ENCODE data around the gene KIF4A. TPM values are rescaled to one million over a fixed set of nuclear protein-coding genes. Genes with fewer than 3 reads are reported as not detected.

KIF4A gene
- total and polyA plus RNA-seq, 2 of the 4 experiments (the other 2 are of a cell fraction), result 10.0 to 19.0 TPM

DNA sequence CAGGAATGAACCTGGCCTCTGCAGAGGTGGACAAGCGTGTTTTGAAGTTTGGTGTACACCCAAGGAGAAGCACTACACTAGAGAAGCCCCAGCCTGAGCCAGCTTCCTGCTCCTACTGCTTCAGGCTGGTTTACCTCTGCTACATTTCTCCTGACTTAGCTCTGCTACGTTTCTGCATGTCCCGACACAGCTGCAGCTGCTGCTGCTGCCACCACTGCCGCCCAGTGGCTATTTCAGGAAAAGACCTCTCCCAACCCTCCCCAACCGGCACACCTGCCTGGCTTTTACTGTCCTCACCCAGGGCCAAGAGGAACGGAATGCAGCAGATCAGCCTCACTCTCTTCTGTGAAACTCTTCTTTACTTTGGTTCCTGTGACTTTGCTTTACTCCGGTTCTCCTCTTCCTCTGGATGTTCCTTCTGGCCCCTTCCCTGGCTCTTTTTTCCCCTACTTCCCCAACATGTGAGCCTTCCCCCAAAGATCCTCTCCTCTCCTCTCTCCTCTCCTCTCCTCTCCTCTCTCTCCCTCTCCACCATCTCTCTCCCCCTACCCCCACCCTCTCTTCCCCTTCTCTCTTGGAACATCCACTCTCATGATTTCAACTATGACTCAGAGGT lies 26.8 kb upstream of the KIF4A start:
- ATAC-seq (ENCODE audit: low read depth) (peak; percentile 64), DNase-seq (peak; percentile 28)
- intact Hi-C loops (cut with micrococcal nuclease) (loop anchor here (2.0 kb wide), 1 partner anchor 130 kb away; the partner anchor contains the start of gene IGBP1), in situ Hi-C loops (cut with MboI; ENCODE audit: low sequenced_read_pairs) (no loop called here), dilution Hi-C loops (cut with HindIII; ENCODE audit: low sequenced_read_pairs, unreplicated experiment) (no loop called here)
- Histone ChIP-seq H3K4me2 (ENCODE audit: low read depth, low read length) (no peak overlapping the region), H3K27ac (ENCODE audit: insufficient read depth, low read length) (no peak overlapping the region), H4K20me1 (ENCODE audit: insufficient read depth, low read length) (no peaks in the 10 kb centered on the region), H3K14ac (replicated peaks; ENCODE audit: low read depth, low read length) (no peak overlapping the region), H3K4me1 (ENCODE audit: control insufficient read depth, insufficient read depth, low read length) (no peaks in the 10 kb centered on the region), H2BK5ac (ENCODE audit: low read depth, low read length, poor library complexity, severe bottlenecking) (no peak overlapping the region), H3K27me3 (ENCODE audit: control insufficient read depth, insufficient read depth, low read length) (peaks cover 11% of the 10 kb centered on the region), H4K8ac (ENCODE audit: low read depth in 2 of 2, low read length in 2 of 2) (no peak overlapping the region), H2BK20ac (ENCODE audit: low read depth, low read length) (no peak overlapping the region), H3K18ac (ENCODE audit: low read depth, low read length) (no peak overlapping the region), H2BK120ac (ENCODE audit: low read depth, low read length) (no peak overlapping the region), H3K23ac (ENCODE audit: low read depth, low read length) (no peak overlapping the region), H2AK5ac (ENCODE audit: low read depth, low read length) (no peak overlapping the region), H3K4me3 (ENCODE audit: insufficient read depth, low read depth, low read length) (no peak overlapping the region), H3K56ac (ENCODE audit: extremely low read depth, insufficient read depth, low read length) (no peak overlapping the region), H3K9ac (ENCODE audit: low read depth, low read length) (no peak overlapping the region), H3K9me3 (ENCODE audit: control insufficient read depth, insufficient read depth, low read length) (no peaks in the 10 kb centered on the region), H2AK9ac (replicated peaks; ENCODE audit: low read depth, low read length, poor library complexity) (no peak overlapping the region), H3K79me1 (ENCODE audit: low read depth in 1 of 2, low read length in 2 of 2) (no peaks in the 10 kb centered on the region), H3K36me3 (ENCODE audit: control insufficient read depth, insufficient read depth, low read length) (no peaks in the 10 kb centered on the region), H3K4ac (ENCODE audit: low read depth, low read length) (no peak overlapping the region), H2BK15ac (ENCODE audit: low read depth, low read length) (no peak overlapping the region), H4K91ac (ENCODE audit: insufficient read depth, low read depth, low read length) (no peak overlapping the region), H3K9me1 (ENCODE audit: insufficient read depth, low read length) (no peaks in the 10 kb centered on the region), H2AFZ (replicated peaks; ENCODE audit: low read length, poor library complexity) (peak overlapping the region; percentile 70), H4K5ac (ENCODE audit: low read depth, low read length) (no peak overlapping the region)
- ChIA-PET POLR2A (ENCODE audit: unreplicated experiment) (no interaction called here), CTCF (interaction anchor here (1.0 kb wide), 1 partner anchor 130 kb away, joined by 3 read pairs; the partner anchor contains the start of gene IGBP1)
- WGBS, 2 experiments (ENCODE audit: extremely low coverage in 2 of 2, insufficient read length in 1 of 2), result 12% methylated on average over 6 of the region's 7 CpGs; no CpG with 5 or more reads in 1 of the 2 experiments
- no TSS peak for BruUV-seq (replicated peaks)
- no peak for TF ChIP-seq RCOR1 (IDR thresholded peaks at IDR 0.05; ENCODE audit: insufficient replicate concordance, low read length)
- peak; percentile 39; the same call in 1 of the 2 replicates for TF ChIP-seq SMC3 (IDR thresholded peaks at IDR 0.05; ENCODE audit: low read depth, low read length)
- no peak for TF ChIP-seq FOS (IDR thresholded peaks at IDR 0.05; ENCODE audit: low read depth, low read length)
- TF ChIP-seq, protein P1, sequence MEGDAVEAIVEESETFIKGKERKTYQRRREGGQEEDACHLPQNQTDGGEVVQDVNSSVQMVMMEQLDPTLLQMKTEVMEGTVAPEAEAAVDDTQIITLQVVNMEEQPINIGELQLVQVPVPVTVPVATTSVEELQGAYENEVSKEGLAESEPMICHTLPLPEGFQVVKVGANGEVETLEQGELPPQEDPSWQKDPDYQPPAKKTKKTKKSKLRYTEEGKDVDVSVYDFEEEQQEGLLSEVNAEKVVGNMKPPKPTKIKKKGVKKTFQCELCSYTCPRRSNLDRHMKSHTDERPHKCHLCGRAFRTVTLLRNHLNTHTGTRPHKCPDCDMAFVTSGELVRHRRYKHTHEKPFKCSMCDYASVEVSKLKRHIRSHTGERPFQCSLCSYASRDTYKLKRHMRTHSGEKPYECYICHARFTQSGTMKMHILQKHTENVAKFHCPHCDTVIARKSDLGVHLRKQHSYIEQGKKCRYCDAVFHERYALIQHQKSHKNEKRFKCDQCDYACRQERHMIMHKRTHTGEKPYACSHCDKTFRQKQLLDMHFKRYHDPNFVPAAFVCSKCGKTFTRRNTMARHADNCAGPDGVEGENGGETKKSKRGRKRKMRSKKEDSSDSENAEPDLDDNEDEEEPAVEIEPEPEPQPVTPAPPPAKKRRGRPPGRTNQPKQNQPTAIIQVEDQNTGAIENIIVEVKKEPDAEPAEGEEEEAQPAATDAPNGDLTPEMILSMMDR (conservative IDR thresholded peaks at IDR 0.05; ENCODE audit: low read depth, low read length), result peak; percentile 52
- no peak for TF ChIP-seq POLR2A (IDR thresholded peaks at IDR 0.05; ENCODE audit: low read depth, low read length)
- TF ChIP-seq RAD21 (IDR thresholded peaks at IDR 0.05; ENCODE audit: low read length), result peak; percentile 55
